EL (cell line): ENCODE measurements around the gene CA5A.
A peak's percentile ranks its signal among the peaks of the same experiment; 100 is the strongest.
"Not testable (repeated sequence)": the region's sequence is repeated elsewhere in the genome, so short reads cannot be mapped to it uniquely, and the experiment has no call there.

ENCODE experiments used
- DNase-seq: peaks from one replicate; pipeline ENCODE4 v3.0.0-alpha.2; 2016

Gene CA5A

DNA sequence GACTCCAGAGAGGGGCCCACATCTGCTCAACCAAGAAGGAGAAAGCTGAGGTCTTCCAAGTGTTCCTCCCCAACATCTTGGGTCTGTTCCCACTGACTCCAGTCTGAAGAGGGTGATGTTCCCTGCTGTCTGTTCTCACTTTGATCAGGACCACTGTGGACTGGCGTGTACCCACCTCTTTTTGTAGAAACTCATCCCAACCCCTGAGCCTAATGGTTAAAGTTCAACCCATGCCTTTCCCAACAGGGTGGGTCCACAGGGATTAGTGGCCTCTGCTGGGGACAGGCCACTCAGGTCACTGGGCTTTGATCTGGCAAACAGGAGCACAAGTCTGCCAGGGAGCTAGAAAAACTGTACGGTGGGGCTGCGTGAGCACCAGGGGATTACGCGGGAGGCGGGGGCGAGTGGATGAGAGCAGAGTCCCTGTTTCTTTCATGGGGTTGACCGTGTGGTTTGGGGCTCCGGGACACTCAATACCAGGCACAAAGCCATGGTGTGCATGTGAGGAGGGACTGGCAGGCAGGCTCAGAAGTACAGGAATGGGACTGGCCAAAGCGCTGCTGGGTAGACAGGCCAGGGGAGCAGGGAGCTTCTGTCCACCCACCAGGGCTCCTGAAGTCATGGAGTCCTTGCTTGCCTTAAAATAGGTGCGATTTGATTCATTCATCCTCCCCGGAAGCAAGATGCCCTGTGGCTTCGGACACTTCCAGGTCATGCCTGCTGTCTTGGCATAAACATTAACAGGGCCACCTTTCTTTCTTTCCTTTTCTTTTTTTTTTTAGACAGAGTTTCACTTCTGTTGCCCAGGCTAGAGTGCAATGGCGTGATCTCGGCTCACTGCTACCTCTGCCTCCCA lies at the start of gene CA5A:
TSS of gene CA5A (minus strand) at position 155 of the 856 bp plus-strand sequence. CDS start at position 76, 79 bp downstream.
- DNase-seq = no peak

DNA sequence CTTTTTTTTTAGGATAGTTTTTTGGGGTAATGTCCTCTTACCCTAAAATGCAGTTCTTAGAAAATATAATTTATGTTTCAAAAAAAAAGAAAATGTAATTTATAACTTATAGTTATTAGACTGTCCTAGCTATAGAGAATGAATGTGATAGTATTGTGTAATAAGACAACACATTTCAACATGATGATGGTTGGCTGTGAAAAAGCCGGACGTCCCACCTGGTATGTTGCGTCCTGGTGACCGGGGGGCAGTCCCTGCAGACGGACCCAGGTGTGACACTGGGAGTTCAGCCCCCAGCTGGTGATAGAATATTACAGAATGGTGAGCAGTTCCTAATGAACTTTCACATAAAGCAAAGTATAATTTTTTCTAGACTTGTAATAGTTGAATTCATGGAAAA lies 49.2 kb upstream of the CA5A start:
- DNase-seq = not testable (repeated sequence)

DNA sequence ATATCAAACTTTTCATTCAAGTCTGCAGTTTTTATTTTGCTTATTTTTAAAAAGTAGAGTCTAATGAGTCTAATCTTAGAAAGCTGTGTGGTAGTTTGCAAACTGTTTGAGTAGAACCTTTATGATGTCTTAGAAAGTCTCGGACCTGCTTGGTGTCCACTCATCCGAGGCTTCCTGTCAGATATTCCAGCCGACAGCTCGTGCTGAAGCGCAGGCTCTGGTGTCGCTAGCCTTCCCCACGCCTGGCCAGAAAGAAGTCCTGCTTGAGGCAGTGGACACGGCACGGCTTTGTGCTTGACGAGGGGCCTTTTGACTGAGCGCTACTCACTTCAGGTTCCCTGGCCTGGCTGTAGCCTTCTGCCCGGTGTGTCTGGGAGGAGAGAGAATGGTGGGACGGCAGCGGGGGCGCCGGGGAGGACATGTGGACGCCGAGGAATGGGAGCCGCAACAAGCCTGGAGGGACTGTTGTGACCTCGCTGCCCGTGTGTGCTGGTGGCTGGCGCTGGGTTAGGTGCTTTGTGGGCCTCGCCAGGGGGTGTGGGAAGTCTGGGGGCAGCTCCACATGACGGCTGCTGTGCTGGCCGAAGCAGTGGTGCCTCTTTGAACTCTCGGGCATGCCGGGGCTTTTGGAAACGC lies 48.4 kb upstream of the CA5A start:
- DNase-seq = no peak

DNA sequence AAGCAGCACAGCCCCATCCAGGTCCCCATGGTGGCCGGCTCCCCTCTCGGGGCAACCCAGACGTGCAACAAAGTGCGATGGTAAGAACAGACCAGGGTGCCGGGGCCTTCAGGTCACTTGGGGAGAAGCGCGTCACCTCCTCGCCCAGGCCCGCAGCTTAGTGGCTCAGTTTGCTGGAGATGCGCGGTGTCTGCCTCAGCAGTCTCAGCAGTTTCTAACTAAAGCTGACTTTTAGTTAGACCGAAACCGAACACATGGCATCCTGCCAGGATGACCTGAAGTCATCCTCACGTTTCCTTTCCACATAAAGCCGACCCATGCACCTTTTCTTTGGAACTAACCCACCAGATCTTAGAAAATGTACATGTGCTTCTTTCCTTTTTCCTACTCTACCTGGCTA lies 47.9 kb upstream of the CA5A start:
- DNase-seq = not testable (repeated sequence)

DNA sequence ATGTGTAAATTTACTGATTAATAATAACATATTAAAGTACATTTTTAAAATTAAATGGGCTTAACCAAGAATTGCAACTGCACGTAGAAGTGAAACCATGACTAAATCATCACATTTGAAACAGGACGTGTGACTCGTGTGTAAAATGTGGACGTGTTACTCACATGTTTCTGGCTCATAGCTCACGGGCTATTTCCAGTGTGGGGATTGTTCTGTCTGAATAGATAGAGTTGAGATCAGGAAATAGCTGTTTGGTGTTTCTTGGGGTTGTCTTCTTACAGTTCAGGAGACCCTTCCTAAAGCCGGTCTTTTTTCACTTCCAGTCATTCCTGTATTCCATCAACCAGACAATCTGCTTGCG lies 47.4 kb upstream of the CA5A start:
- DNase-seq = peak; percentile 41

DNA sequence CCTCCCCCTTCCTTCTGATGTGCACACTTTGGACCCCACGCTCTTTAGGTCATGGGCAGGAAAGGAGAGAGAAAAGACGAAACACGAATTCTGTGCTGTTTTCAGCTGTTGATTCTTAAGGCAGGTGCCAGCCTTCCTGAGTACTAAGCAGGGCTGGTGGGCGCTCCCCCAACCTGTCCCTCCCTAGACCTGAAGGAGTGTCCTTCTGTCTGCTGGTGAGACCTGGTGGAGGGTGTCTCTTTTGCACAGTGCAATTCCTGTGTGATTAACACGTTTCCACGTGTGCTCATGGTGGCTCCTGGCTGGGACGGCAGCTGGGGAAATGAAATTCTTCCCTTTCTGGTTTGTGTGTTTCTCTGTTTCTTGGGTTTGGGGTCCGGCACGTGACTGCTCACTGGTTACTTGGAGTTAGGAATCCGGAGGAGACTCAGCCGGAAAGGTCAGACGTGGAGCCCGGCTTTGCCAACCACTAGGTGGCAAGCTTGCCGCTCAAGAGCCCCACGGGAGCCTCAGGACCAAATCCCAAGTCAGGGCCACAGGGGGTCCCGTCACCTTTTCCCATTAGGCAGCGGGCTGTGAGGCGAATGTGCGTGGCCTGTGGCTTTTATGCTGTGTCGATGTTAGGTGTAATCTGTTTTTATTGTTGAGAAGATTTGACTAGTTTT lies 46.9 kb upstream of the CA5A start:
- not testable (repeated sequence) for DNase-seq

DNA sequence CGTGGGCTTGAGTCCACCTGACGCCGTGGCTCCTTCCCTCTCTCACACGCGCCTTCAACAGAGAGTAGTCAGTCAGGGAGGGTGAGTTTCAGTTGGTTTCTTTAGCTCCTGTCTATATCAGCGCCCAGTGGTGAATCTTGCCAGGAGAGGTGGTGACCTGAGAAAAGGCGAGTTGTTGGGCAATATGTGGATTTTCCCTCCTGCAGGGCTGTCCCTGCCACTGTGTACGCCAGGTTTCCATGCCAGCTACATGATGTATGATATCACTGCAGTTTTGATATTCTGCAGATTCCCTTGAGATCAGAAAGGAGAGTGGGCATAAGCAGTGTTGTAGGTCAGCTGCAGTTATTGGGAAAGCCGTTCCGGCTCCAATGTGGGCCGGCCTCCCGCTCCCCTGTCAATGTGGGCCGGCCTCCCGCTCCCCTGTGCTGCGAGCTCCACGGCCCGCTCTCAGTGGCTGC lies 46.3 kb upstream of the CA5A start:
- no peak for DNase-seq

DNA sequence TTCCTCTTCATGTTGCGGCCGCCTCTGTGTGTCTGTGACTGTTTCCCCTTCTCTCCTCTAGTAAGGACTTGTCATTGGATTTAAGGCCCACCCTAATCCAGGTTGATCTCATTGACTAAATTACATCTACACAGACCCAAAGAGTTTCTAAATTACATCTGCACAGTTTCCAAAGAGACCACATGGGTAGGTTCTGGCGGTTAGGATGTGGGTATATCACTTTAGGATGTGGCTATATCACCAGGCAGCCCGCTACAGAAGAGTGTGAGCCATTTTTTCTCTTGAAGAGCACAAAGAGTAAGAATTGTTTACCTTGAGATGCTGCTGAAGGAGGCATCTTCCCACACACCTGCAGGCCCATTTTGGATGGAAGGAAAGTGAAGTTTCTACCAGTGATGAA lies 45.0 kb upstream of the CA5A start:
- not testable (repeated sequence) for DNase-seq

DNA sequence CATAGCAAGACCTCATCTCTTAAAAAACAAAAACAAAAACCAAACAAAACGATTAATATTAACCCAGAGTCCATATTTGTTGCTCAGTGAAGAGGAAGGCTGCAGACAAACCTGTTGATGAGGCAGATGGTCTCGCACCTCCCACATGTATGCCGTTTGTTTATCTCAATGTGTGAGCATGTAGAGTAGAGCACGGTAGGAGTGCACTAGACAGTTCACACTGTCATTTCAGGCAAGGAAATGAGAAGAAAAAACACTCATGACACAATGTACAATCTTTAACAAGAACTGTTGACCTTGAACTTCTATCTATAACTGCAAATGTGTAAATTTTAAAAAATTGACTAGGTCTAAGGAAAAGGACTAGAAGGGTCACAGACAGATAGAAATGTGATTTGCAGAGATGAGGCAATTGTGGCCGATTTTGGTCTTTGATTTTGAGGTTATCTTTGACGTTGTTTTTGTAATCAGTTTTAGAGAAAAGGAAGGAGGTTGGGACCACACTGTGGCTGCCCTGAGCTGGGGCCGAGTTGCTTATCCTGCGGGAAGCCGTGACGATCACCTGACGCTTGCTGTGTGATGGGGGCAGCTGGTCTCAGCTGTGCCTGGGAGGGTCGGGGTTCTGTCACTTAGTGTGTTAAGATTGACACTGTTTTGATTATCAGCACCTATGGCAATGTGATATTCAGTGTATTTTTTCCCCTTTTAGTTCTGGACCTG lies 43.7 kb upstream of the CA5A start:
- DNase-seq = not testable (repeated sequence)

DNA sequence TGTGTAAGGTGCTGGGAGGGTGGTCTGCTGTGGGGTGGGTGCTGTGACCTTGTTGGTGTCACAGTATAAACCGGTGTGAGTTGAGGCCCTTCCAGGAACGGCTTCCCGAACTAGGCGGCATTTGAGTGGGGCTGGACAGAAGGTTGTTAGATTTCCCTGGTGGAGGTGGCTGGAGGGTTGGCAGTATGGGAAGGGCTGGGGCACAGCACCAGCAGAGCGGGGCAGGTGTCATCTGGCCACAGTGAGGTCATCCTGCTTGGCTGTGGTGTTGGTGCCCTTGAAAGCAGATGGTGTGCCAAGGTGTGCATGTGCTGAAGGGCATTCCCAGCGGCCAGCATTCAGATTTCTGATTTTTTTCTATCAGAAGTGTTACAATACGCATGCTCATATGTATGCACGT lies 43.0 kb upstream of the CA5A start:
- DNase-seq = no peak

DNA sequence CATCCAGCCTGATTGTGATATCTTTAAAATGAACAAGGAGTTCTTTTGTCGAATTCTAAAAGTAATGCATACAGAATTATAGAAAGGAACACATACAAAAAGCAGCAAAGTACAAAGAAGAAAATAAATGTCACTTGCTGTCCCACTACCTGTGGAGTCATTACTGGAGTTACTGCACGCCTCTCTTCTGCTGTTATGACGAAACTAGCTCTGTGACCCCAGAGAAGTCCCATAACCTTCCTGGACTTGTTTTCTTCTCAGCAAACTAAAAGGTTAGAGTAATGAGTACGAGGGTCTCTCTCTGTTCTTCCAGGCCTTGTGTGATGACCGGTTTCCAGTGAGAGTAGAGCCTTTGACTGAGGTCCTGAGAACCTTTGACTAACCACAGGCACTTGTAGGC lies 41.8 kb upstream of the CA5A start:
- no peak for DNase-seq

DNA sequence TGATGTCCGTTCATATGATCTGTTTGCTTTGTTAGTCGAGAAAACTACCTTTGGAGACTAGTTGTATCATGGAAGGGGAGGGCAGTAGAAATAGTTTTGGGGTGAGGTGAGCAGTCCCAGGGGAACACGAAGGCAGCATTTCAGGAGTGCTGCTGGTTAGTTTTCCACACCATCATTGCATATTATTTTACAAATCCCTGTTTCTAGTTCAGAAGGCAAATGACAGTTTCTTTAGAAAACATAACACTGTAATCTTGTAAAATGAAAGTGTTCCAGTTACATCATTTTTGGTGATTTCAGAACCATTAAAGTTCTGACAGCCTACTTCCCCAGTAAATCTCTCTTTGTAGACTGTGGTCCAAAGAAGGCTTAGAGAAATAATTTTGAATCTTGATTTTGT lies 40.3 kb upstream of the CA5A start:
- no peak for DNase-seq

DNA sequence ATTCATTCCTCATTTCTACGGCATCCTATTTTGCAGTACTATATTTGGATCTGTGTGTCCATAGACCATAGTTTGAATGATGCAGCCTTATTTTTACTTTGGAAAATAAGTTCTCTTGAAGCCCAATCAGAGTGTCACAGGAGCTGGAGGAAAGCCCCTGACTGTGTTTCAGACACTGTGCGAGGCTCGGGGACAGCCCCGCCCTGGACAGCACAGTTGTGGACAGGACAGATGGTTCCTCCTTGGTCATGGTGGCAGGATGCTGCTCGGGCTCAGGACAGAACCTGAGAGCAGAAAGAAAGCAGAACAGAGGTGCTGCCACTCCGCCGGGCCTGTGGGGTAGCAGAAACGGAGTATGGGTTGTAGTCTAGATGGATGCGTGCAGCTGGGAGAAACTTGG lies 37.8 kb upstream of the CA5A start:
- DNase-seq = no peak

DNA sequence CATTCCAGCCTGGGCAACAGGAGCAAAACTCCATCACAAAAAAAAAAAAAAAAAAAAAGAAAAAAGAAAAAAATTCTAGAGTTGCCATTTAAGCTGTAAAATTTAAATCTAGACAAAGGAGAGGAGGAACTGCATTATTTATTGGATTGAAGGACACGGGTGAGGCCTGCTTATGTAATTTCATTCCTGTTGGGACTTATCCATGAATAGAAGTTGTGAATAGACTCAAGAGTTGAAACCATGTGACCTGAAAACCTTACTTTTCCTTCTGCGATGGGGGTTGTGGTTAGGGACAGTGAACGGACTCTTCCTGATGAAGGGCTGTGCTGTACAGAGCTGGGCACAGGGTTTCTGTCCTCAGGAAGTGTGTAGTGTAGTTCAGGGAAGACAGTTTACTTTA lies 37.4 kb upstream of the CA5A start:
- DNase-seq = no peak

DNA sequence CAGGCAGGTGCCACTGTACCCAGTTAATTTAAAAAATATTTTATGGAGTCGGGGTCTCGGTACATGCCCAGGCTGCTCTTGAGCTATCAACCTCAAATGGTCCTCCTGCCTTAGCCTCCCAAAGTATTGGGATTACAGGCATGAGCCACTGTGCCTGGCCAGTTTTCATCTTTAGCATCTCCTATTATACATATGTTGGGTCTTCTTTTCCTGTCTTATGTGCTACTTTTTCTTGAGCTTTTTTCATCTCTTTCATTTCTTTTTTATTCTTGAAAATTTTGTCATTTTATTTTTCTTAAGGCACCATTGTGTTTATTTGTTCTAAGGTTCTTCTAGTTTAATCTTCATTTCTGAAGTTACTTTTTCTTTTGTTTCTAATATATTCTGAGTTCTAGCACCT lies 35.6 kb upstream of the CA5A start:
- no peak for DNase-seq

DNA sequence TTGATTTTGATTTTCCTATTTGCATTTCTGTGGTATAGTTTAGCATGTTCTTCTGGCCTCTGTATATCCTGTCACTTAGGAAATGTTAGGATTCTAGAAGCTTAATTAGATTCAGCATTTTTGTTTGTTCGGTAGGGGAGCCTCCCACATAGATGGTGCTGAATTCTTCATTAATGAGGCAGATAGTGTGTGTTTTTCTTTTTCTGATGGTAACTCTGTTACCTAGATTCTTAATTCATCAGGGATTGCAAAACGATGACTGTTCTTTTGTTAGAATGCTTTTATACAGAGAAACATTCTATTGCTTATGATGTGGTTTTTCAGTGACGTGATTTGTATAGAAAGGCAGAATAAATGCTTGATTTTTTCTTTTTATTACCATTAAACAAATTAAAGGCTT lies 33.9 kb upstream of the CA5A start:
- no peak for DNase-seq

DNA sequence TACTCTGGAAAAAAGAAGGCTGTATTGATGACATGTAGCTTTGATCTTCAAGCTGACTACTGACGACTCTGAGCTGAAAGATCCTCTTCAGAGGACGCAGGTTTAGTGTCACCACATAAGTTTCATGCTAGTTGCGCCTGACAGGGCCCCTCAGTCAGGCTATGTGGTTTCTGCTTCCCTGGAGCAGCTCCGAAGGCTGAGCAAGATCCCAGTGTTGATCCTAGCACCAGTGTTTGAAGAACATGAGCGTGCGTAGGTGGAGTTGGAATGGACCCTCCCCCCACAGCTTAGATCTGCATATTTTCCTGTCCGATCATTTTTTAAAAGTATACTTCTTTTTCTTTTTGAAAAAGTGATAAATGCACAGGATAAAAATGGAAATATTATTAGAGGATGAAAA lies 32.2 kb upstream of the CA5A start:
- no peak for DNase-seq

DNA sequence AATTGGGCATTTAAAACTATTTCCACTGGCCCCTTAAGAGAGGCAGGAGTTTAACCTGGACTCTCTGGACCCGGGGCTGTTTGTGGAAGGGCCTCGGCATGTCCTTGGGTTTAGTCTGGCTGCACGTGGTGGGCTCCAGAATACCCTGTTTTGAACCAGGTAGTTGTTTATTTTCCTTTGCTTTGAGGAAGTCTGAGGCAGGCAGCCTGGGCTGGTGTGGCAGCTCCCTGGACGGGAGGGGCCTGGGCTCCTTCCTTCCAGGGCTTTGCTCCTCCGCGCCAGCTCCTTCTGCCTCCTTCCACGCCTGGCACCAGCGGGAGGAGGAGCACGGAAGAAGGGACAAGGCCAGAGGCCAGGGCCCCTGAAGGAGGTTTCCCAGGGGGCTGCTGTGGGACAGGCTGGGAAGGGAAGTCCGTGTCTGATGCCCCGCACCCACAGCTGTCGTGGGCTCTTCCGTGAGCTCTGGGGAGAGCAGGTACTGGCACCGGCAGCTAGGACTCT lies 30.4 kb upstream of the CA5A start:
- no peak for DNase-seq

DNA sequence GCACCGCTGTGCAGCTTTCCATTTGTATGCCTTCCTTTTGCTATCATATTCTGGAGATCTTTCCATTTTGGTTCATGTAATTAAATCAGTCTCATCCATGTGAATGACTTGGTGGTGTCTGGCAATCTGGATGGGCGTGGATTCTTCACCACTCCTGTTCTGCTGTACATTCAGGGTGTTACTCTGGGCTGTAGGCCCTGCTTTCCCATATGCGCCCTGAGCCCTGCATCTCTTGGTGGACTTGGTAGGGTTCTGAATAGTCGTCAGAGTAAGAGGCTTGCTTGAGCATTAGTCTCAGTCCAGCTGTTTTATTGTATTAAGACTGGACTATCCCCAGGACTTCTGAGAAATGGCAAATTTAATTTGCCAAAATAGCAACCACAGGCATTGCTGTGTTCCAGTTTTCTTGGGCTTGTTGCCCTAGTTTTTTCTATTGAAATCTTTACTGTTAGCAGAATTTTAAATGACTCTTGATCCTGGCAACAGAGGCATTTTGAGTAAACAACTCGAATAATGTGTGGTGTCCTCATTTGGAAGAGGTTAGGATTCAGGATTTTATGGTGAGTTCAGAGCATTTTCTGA lies 29.8 kb upstream of the CA5A start:
- DNase-seq = no peak

DNA sequence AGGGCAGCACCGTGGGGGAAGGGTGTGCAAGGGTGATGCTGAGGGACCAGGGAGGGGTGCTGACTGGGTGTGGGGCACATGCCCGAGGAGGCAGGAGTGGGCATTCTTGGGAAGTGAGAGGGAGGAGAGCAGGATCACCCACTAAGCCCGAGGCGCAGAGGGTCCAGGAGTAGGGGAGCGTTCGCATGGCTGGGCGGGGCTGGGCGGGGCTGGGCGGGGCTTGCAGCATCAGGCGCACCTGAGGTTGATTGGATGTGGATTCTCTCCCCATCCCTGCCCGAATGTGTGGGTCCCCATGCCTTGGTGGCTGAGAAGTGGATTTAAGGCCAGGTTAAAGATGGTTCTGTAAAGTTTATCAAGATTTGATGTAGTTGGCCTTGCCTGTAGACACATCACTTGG lies 29.1 kb upstream of the CA5A start:
- no peak for DNase-seq

DNA sequence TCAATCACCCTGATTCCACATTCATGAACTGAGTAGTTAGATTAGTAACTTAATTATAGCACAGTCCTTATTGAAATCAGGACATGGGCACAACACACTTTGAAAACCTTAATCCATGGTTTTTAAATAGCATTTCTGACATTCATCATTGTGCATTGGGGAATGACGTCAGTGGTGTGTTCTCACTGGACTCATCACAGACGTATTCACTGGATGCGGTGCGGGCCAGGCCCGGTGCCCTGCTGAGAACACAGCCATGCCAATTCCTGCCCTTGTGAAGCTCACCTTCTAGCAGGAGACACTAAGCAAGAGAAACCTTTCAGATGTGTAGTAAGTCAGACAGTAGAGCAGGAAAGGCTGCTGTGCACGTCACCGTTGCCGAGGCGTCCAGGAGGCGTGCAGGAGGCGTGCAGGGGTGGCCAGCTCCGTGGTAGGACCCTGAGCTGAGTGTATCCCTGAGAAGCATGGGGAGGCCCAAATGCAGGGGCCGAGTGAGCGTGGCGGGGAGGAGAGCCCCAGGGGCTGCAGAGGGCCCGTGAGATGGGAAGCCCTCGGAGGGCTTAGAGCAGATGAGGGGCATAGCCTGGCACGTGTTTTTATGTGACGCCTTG lies 27.8 kb upstream of the CA5A start:
- no peak for DNase-seq

DNA sequence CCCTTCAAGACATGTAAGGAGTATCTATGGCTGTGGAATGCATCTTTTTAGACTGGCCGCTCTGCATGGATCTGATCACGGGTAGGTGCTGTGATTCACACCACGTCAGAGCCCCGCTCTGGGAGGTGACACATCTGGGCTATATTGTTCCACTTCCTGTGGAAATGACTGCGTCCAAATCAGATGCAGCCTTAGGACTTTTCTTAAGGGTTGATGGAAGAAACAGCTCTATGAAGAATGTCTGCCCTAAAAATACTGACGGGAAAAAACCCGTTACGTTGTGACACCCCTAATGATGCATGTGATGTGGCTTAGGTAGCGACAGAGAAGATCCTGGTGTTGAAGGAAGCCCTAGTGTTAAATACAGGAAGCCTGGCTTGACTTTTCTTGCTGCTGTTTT lies 27.1 kb upstream of the CA5A start:
- peak; percentile 88 for DNase-seq
